CMK (cell line): ENCODE results near the gene ERCC4.

Experiments used
- DNase-seq: peaks from one replicate; pipeline ENCODE4 v3.0.0-alpha.2; 2010; ENCODE audit warnings: low read depth

The ERCC4 gene

DNA sequence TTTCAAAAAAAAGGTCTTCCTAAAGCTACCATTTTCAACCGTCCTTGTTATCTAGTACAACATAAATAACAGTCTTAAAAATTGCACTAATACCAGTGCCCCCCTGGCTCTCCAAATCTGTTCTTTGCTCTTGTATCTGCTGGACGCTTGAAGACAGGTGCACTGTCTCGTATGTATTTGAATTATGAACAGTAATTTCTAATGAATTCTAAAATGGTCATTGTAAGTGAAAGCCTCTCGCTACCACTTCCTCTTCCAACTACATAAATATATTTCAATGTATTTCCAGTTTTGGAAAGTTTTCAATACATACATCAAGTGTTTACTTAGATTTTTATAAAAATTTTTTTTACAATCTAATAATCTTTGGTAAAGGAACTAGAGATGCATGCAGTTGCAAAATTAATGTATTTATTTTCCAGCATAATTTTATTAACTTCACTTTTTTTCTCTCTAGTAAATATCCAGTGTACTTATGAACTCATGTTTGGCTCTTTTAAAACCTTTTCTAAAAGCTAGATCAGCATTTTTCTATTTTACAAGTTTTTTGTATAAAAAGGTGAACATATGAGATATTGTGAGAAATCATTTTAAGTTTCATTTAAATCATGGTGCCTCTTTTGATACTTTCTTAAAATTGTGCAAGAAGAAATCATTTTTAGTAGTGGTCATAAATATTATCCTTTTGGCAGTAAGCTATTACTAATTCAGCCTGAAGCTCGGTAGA is 31.0 kb downstream of the ERCC4 start:
- DNase-seq: no peak

DNA sequence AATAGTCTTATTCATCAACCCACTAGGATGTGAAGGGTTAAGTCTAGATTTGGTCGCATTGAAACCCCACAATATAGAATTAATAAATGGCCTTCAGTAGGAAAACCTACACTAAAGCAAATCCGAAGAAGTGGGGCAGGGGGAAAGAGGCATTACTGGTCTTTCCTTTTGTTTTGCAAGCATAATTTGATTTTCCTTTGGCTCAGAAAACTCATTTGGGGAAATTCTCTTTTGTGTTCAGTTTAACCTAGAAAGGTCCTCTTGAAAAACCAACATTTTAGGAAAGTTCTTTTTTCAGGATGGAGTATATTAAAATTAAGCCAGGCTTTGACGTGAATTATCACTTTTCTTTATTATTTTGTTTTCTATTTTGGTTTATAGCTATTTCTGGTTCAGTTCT is 31.7 kb downstream of the ERCC4 start:
- no peak for DNase-seq

DNA sequence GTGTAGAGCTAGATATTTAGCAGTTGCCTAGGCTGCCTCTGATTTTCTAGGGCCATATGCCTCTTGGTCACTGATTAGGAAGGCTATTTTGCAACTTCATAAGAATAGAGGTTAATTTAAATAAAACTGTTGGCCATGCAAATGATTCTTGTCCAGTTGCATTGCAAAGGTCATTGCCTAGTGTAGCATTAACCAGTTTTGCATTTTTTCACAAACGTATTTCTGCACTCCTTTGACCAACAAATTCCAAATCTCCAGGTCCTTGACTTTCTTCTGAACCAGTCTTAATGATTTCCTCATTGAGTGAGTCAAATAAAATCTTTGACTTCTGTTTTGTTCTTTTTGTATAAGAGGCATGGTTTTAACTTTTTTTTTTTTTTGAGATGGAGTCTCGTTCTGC is 33.5 kb downstream of the ERCC4 start:
- DNase-seq: no peak

DNA sequence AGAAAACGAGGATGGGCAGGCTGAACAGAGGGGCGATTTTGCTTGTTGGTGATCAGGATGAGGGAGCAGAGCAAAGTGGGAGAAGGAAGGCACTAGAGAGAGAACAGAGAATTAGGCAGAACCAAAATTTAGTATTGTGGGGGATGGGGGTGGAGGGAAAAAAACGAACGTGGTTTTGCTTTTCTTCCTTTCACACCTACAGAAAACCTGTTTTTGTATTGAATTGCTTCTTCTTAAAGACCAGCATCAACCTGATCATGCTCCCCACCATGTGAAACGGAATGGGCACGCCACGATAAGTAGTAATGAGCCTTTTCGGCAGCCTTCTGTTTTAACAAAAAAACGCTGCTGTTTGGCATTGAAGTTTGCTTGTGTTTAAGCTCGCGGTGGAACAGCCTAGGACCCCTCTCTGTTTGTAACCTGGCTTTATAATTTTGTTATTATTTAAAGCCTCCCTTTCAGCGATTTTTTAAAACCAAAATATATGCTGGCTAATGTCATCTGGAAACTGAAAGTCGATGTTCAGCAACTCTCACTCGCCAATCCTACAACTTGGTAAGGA is 36.8 kb downstream of the ERCC4 start:
- no peak for DNase-seq

DNA sequence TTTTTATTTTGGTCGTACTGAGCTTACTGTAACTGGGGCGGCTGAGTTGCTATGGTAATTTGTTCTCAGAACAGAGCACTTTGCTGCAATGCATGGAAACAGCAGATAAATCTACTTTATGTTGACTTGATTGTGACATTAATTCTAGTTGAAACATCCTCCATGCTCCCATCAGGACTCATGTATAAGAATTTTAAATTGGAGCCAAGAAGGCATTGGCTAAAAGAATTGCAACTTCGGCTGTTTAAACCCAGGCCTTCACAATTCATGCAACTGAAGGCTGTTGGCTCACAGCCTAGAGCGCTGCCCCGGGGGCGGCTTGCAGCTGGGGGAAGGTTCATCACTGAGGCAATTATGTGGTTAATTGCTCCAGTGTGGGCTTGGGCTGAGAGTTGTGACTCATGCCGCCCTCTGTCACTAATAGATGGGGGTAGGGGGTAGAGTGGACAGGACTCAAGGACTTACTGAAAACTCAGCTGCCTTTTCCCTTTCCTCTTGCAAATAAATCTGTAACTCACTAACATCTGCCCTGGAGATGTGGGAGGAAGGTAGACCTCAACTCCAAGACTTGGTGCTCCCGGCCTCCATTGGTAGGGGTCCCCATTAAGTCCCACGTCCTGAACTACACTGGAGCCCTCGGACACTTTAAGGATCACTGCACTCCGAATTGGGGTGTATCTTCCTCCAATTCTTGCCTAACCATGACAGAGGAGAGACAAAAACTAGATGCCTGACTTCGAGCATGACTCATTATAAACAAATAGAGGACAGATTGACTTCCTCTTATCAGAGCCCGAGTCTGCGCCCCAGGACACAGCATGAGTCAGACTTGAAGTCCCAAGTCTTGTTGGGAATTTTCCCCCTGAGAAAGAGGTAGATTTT is 37.5 kb downstream of the ERCC4 start:
- no peak for DNase-seq

DNA sequence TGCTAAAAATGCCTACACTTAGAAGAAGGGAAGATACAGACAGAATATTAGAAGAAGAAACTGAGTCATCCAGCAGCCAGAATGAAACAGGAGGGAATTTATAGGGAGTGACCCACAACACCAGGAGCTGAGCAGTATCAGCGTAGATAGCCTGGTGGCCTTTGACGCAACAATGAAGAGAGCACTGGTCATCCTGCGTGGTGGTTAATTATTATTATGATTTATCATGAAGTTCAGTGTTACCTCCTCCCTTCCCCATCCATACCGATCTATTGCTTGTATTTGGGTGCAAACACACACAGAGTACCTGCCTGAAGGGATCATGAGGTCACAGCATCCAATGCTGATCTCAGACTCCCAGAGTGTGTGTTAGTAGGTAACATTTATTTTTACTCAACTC is 38.5 kb downstream of the ERCC4 start:
- no peak for DNase-seq

DNA sequence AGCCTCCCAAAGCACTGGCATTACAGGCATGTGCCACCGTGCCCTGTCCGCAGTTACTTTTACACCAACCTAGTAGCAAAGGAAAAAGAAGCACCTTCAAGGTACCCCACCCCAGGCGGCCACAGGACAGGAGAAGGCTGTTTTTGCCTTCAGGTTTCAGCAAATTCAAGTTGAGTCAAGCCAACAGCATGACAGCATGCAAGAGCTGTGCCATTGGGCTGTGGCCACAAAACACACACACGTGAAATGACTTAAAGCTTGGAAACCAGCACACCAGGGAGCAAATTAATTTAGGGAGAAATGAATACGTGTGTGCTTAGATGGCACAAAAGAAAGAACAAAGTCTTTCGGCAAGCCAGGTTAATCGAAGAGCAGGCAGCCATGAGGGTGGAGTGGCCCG is 39.7 kb downstream of the ERCC4 start:
- DNase-seq: no peak

DNA sequence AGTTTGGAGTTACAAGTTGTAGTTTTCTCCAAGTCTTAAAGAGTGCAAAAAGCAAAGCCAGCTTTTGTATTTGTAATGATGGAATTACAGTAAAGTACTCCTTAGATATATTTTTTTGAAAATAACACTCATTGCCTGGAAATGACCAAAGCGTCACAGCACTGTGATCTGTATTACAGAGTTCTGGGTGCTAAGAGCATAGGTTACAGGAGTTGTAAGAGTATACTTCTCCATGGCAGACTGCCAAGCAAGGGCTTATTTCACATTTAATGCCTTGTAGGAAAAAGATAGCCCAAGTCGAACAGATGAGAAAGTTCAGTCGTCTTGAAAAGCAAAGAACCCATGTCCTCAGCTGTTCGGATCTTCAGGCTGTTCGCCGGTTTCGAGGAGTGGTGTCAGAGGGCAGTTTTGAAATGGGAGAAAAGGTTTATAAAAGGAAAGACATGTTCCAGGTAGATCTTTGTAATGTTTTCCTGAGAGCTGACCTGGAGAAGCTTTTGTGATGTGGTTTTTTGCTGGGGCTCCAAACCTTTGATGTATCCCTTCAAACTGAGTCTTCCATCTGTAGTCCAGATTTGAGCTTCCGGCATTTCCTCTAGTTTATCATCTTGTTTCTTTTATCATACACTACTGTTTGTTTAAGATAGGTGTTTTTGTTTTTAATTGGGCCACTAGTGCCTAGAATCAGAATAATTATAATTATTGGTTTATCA is 41.3 kb downstream of the ERCC4 start:
- no peak for DNase-seq

DNA sequence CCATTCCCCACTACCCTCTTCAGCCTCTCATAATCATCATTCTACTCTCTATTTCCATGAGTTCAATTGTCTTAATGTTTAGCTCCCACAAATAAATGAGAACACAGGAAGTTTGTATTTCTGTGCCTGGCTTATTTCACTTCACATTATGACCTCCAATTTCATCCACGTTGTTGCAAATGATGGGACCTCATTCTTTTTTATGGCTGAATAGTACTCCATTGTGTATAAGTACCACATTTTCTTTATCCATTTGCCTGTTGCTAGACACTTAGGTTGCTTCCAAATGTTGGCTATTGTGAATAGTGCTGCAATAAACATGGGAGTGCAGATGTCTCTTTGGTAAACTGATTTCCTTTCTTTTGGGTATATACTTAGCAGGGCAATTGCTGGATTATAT is 42.3 kb downstream of the ERCC4 start:
- DNase-seq: no peak

DNA sequence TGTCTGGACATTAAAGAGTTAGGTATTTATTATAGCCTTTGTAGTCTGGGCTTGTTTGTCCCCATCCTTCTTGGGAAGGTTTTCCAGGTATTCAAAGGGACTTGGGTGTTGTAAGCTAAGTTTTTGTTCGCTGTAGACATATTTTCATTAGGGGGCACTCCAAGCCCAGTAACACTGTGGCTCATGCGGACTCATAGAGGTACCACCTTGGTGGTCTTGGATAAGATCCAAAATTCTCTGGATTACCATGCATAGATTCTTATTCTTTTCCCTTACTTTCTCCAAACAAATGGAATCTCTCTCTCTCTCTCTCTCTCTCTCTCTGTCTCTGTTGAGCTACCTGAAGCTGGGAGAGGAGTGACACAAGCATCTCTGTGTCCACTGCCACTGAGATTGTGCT is 48.9 kb downstream of the ERCC4 start:
- no peak for DNase-seq

DNA sequence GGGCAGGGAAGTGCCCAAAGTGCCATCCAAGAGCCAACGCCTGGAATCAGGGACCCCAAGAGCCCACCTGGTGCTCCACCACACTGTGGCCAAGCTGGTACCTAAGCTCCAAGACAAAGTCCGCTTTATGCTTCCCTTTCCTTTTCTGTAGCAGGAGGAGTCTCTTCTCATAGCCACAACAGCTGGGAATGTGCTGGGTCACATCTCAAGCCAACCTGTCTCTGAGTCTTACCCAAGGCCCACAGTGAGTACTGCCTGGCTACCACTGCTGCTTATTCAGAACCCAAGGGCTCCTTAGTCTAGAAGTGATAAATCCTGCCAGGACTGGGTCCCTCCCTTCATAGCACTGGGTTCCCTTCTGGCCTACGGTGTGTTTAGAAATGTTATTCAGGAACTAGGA is 49.8 kb downstream of the ERCC4 start:
- no peak for DNase-seq

DNA sequence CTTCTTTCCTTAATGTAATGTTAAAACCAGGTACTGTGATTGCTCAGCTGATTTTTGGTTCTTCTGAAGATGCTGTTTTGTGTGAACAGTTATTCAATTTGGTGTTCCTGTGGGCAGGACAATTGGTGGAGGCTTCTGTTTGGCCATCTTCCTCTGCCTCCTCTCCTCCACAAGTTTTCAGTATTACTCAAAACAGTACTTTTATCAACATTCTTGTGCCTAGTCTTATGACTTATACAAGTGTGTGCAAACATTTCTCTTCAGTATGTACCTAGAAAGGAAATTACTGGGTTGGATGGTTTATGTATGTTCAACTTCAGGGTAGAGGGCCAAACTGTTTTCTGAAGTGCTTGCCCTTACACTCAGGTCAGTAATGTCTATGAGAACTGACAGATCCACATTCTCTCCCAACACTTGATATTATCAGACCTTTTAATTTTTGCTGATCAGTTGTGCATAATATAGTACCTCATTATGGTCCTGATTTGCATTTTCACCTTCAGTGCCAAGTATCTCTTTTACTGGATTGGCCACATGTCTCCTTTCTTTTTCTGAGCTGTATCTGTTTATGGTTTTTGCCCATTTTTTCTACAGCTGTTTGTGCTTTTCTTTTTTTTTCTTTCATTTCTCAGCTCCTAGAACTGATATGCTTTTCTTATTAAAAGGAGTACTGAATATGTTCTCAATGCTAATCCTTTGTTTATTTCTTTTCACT is 50.9 kb downstream of the ERCC4 start:
- no peak for DNase-seq

DNA sequence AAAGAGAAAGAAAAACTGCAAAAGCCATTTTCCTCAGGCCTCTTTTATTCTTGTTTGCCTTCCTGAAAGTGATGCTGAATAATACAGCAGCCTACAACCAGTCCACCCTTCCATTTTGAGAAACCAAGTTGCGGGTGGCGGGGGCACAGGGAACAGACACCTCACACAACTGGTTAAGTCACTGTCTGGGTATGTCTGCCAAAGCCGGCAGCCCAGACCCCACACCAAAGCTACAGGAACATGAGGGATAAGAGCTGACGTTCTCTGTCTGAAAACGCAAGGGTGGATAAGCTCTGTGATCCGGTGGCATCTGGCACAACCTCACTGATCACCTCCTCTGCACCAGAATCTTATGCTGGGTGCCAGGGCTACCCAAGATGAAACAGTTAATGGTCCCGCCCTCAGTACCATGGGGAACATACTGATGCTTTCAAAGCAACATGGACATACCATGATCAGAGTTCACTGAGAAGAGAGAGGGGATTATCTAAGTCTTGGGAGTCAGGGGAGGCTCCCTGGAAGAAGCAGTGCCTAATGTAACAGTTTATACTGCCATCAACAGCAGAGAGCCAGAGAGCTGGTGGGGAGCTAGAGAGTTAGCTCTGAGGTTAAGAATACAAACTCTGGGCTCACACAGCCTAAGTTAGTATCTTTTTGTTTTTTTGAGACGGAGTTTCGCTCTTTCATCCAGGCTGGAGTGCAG is 53.5 kb downstream of the ERCC4 start:
- no peak for DNase-seq

DNA sequence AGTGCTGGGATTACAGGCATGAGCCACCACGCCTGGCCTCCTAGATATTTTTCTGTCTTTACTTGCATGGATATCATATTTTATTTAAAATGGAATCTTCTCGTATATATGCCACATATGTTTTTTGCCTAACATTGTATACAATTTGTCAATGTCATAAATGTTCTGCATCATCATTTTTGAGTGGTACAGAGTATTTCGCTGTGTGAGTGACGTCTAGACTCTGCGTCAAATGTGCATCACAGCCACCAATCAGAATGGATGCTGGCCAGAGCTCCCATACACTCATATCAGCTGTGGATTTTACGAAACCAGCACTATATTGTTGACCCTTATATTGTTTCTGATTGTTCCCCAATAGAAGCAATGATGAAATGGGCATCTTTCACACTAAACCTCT is 57.2 kb downstream of the ERCC4 start:
- no peak for DNase-seq

DNA sequence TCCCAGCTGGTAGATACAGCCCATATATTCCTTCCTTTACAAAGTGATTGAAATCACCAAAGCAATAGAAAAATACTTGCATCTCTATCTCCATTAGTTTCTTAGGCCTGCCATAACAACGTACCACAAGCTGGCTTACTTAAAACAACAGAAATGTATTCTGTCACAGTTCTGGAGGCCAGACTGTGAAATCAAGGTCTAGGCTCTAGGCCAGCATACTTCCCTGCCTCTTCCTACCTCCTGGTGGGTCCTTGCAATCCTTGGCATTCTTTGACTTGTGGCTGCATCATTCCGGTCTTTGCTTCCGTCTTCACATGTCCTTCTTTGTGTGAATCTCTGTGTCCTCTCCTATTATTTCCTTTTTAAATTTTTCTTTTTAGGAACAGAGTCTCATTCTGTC is 62.5 kb downstream of the ERCC4 start:
- DNase-seq: no peak

DNA sequence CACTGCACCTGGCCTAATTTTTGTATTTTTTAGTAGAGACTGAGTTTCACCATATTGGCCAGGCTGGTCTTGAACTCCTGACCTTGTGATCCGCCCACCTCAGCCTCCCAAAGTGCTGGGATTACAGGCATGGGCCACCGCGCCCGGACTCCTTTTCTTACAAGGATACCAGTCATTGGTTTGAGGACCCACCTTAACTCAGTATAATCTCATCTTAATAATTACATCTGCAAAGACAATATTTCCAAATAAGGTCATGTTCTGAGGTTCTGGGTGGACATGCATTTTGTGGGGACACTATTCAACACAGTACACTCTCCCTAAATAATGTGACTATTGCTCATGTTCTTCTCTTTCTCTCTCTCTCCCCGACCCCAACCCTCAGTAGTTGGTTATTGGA is 63.7 kb downstream of the ERCC4 start:
- no peak for DNase-seq

DNA sequence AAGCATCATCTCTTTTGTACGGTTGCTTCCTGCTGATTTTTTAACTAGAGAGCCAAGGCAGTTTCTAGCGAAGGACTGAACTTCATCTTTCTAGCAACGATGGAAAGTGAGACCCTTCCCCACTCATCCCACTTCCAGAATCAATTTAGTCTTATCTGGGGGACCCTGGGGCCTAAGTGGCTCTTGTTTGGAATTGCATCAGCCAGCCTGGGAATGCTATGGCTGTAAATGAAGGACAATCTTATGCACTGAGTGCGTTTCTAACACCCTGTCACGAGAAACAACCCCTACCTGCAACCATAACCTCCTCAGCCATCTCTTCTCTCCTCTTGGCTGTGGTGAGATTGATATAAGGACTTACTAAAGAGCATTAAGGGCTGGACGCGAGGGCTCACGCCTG is 64.8 kb downstream of the ERCC4 start:
- no peak for DNase-seq

DNA sequence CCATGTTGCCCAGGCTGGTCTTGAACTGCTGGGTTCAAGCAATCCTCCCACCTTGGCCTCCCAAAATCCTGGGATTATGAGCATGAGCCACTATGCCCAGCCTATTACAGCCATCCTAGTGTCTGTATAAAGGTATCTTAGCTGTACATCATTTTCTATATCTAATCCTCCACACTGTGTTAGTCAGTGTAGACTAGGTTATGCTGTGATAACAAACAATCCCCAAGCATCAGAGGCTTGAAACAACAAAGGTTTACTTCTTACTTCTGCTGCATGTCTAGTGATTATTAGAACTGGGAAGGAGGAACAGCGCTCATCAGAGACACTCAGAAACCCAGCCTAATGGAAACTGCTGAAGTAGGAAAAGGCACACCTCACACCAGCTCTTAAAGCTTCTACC is 68.1 kb downstream of the ERCC4 start:
- DNase-seq: no peak

DNA sequence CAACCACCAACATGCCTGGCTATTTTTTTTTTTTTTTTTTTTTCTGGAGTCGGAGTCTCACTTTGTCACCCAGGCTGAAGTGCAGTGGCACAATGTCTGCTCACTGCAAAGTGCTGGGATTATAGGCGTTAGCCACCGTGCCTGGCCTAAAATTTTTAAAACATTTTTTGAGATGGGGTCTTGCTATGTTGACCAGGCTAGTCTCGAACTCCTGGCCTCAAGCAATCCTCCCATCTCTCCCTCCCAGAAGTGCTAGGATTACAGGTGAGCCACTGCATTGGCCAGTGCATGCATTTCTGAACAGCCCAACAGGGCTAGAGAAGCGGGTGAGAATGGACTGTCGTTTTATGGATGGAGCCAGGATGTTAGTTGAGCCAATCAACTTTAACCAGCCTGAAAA is 72.4 kb downstream of the ERCC4 start:
- no peak for DNase-seq

DNA sequence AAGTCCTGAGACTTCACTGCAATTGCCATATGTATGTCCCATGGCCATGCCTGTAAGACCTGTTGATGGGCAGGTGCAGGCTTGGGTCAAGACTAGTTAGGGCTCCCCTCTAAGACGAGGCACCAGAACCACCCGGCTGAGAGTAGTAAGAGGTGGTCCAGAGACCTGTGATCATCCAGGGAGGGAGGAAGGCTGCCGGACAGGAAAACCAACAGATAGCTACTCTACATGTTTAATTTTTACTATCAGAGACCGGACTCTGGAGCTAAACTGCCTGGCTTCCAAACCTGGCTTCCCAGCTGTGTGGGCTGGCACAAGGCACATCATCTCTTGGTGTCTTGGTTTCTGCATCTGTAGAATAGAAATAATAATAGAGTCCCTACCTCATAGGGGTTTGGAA is 73.0 kb downstream of the ERCC4 start:
- no peak for DNase-seq
